Activated CD4-positive, alpha-beta T cell treated with anti-CD3 and anti-CD28 coated beads, Interleukin-10, Interleukin-2, amounts not matched to agents 100 ng/mL and 50 ng/mL, durations not matched to agents 16 hours and 8 hours (primary cell): Measurements from ENCODE around the gene CYP4F12.
"Not testable (repeated sequence)": the region's sequence is repeated elsewhere in the genome, so short reads cannot be mapped to it uniquely, and the experiment has no call there.

Source experiments
- DNase-seq: peaks from one replicate; pipeline ENCODE4 v3.0.0-alpha.2; 2020

Gene CYP4F12

GRCh38 chr19:15650123-15650522 lies 22.8 kb upstream of the CYP4F12 start:
- not testable (repeated sequence) for DNase-seq

- DNase-seq = no peak
These were observed 21.1 kb upstream of the CYP4F12 start for GRCh38 chr19:15651791-15652190.

DNA sequence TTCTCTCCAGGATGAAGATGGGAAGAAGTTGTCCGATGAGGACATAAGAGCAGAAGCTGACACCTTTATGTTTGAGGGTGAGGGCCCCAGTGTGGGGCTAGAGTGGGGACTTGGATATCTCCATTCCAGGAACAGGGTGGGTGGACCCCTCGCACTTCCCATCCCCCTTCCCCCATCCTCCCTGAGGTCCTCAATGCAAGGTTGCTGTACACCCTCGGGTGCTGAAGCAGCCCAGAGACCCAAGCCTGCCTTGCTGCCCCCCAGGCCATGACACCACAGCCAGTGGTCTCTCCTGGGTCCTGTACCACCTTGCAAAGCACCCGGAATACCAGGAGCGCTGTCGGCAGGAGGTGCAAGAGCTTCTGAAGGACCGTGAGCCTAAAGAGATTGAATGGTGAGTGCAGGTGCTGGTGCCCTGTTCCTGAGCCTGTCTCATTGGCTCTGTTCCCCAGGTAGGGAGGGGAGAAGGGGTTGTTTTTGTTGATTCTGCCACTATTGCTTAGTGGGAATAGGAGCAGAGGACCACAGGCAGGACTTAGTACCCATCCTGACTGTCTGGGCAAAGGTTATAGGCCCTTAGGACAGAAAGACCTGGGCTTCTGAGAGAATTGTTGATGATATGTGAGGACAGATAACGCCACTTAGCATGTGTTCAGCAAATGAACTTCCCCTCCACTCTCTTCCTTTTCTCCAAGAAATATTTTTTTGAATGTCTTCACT lies 20.2 kb upstream of the CYP4F12 start:
- DNase-seq = no peak

- DNase-seq = no peak
These were observed 16.4 kb upstream of the CYP4F12 start for GRCh38 chr19:15656467-15656866.

DNA sequence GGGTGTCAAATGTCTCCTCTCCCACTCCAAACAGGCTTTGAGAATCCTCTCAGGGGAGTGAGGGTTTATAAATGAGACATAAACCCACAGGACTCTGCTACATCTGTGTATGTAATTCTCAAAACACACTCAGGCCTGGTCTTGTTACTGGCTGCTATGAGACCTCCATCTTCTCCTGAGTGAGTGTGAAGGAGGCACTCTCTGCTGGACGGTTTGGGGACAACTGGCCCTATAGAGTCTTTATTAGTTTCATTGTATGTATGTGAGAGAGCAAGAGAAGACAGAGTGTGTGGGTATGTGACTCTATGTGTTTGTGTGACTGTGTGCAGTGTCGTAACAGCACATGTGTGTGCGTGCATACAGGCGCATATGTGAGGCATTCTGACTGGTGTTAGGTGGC lies 9.6 kb upstream of the CYP4F12 start:
- no peak for DNase-seq

- no peak for DNase-seq
These were observed 6.7 kb upstream of the CYP4F12 start for GRCh38 chr19:15666186-15666585.

- DNase-seq = no peak
These were observed 6.0 kb upstream of the CYP4F12 start for GRCh38 chr19:15666883-15667282.

DNA sequence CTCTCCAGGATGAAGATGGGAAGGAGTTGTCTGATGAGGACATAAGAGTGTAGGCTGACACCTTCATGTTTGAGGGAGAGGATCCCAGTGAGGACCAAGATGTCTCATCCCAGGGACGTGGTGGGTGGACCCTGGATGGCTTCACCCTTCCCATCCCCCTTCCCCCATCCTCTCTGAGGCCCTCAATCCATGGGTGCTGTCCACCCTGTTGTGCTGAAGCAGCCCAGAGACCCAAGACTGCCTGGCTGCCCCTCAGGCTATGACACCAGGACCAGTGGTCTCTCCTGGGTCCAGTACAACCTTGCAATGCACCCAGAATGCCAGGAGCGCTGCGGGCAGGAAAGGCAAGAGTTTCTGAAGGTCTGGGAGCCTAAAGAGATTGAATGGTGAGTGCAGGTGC lies 3.4 kb upstream of the CYP4F12 start:
- no peak for DNase-seq

- no peak for DNase-seq
These were observed 3.0 kb upstream of the CYP4F12 start for GRCh38 chr19:15669891-15670290.

GRCh38 chr19:15671237-15671821 lies 1.6 kb upstream of the CYP4F12 start:
- no peak for DNase-seq

DNA sequence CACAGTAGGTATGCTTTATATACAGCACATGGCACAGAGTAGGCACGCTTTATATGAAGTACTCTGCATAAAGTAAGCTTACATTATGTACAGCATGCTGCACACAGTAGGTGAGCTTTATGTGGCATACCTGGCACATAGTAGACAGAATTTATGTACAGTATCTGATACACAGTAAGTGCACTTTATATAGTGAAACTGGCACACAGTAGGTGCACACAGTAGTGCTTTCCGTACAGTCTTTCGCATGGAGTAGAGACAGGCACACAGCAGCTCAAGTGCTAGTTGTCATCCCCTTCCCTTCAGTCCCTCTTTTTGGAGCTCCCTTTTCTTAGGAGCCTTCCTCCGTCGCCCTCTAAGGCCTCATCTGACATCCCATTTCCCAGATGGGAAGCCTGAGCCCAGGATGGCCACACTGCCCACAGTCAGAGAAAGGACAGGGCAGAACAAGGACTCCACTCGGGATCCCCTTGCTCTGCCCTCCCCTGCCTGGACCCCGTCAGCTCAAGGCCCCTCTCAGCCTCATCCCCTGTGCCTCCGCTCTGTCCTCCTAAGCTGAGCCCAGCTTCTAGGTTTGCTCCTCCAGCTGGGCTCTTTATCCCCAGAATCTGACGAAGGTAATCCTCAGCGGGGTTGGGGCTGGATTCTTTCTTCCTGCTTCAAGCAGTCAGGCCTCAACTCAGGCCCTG lies 852 bp upstream of the CYP4F12 start:
- no peak for DNase-seq

- DNase-seq = no peak
These were observed 328 bp downstream of the CYP4F12 start for GRCh38 chr19:15673176-15673654.

DNA sequence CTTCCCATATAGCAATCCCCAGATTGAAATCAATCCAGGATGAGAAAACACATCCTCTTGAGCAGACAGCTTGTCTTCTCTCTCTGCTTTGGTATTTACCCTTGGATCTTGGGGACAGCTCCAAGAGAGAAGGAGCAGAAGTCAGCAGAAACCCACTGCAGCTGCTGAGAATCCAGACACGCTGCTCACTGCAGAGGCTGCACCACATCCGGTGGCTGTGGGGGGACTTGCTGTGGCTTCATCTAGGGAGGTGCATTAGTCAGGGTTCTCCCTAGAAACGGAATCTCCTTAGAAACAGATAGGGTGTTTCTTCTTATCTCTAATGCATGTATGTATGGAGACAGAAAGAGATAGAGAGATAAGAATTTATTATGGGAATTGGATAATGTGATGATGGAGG lies 2.7 kb downstream of the CYP4F12 start:
- no peak for DNase-seq

DNA sequence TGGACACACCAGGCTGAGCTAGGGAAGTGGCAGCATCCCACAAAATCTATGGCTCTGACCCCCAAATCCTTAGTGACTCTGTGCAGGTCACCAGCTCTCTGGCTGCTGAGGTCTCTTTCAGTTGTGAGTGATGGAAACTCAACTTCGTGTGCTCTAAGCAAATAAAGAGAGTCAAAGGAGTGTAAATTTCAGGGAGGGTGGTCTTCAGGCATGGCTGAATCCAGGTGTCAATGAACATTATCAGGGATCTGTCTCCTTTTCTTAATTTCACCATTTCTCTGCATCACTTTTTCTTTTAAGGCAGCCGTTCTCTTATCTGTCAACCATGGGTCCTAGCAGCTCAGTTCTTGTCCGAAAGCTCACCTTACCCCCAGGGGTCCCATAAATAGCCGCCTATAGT lies 6.2 kb downstream of the CYP4F12 start:
- no peak for DNase-seq

GRCh38 chr19:15679865-15680264 lies 7.0 kb downstream of the CYP4F12 start:
- DNase-seq = not testable (repeated sequence)

DNA sequence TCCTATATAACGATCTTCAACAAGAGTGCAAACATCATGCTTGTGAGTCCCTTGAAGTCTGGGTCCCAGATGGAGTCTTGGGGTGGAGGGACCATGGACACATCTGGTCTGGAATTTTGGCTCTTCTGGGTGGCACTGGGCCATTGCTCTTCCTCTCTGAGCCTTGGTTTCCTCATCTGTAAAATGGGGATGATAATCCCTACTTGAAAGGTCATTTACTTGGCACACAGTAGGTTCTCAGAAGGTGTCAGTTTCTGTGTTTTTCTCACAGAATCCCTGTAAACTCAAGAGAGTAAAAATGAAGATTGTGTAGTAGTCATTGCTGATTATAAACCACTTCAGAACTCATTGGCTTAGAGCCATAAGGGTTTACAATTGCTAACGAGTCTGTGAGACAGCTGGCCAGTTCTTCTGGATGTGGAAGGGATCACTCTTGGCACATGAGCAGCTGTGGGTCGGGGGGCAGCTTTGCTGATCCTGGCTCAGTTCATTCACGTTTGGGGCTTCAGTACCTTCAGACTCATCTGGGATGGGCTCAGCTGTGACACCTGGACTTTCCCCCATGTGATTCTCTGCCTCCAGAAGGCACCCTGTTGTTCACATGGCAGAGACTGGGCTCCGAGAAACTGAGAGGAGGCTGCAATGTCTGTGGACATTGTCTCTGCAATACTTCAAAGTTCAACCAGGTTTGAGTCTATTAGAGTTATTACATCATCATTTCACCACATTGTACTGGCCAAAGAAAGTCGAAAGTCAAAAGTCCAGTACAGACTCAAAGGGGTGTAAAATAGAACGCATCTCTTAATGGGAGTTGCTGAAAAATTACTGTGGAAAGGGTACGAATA lies 7.8 kb downstream of the CYP4F12 start:
- no peak for DNase-seq

DNA sequence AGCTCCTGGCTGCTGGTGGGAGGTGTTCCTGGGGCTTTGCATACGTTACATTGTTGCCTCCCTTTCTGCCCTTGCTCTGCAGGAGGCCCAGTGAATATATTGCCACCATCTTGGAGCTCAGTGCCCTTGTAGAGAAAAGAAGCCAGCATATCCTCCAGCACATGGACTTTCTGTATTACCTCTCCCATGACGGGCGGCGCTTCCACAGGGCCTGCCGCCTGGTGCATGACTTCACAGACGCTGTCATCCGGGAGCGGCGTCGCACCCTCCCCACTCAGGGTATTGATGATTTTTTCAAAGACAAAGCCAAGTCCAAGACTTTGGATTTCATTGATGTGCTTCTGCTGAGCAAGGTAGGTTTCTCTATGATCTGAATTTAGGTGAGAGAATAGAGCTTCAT lies 10.5 kb downstream of the CYP4F12 start:
- DNase-seq = no peak

- no peak for DNase-seq
These were observed 11.9 kb downstream of the CYP4F12 start for GRCh38 chr19:15684828-15685227.

DNA sequence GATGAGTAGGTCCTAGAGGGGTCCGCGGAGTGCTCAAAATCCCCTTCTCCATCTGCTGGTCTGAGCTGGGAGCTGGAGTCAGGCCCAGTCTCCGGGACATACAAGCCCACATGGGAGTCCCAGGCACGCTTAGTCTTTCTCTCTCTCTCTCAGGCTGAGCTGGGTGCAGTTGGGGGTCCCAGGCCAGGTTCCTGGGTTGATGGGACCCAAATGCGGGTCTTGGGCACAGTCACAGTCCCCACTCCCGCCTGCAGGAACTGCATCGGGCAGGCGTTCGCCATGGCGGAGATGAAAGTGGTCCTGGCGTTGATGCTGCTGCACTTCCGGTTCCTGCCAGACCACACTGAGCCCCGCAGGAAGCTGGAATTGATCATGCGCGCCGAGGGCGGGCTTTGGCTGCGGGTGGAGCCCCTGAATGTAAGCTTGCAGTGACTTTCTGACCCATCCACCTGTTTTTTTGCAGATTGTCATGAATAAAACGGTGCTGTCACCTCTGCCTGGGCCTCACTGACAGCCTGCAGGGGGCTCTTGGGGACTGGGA lies 23.8 kb downstream of the CYP4F12 start:
- DNase-seq = no peak

GRCh38 chr19:15701757-15702533 lies 29.1 kb downstream of the CYP4F12 start:
- DNase-seq = no peak

GRCh38 chr19:15702534-15702930 lies 29.6 kb downstream of the CYP4F12 start:
- DNase-seq = peak; percentile 19

DNA sequence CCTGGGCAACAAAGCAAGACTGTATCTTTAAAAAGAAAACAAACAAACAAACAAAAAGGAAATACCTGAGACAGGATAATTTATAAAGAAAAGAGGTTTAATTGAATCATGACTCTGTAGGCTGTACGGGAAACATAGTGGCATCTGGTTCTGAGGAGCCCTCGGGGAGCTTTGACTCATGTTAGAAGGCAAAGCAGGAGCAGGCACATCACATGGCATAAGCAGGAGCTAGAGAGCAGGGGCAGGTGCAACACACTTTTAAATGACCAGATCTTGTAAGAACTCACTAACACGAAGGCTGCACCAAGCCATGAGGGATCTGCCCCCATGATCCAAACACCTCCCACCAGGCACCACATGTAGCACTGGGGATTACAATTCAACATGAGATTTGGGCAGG lies 41.8 kb downstream of the CYP4F12 start:
- DNase-seq = no peak
